Tongue (tissue), 2 donors: ENCODE data around the gene CRACDL. TPM values are rescaled to one million over a fixed set of nuclear protein-coding genes. Genes with fewer than 3 reads are reported as not detected.
A peak's percentile ranks its signal among the peaks of the same experiment; 100 is the strongest.
"Not testable (repeated sequence)": the region's sequence is repeated elsewhere in the genome, so short reads cannot be mapped to it uniquely, and the experiment has no call there.

ENCODE experiments used
- DNase-seq: peaks from one replicate; pipeline ENCODE4 v3.0.0-alpha.2; 2015
- total RNA-seq: library from RNA; depleted of rRNA; stranded (reverse); fragments of >200 nt; gene quantifications from one replicate; pipeline ENCODE4 v1.2.3, GENCODE V29; 2014

CRACDL gene
- total RNA-seq, 1 donor from 2014 or later: 5.7 TPM

DNA sequence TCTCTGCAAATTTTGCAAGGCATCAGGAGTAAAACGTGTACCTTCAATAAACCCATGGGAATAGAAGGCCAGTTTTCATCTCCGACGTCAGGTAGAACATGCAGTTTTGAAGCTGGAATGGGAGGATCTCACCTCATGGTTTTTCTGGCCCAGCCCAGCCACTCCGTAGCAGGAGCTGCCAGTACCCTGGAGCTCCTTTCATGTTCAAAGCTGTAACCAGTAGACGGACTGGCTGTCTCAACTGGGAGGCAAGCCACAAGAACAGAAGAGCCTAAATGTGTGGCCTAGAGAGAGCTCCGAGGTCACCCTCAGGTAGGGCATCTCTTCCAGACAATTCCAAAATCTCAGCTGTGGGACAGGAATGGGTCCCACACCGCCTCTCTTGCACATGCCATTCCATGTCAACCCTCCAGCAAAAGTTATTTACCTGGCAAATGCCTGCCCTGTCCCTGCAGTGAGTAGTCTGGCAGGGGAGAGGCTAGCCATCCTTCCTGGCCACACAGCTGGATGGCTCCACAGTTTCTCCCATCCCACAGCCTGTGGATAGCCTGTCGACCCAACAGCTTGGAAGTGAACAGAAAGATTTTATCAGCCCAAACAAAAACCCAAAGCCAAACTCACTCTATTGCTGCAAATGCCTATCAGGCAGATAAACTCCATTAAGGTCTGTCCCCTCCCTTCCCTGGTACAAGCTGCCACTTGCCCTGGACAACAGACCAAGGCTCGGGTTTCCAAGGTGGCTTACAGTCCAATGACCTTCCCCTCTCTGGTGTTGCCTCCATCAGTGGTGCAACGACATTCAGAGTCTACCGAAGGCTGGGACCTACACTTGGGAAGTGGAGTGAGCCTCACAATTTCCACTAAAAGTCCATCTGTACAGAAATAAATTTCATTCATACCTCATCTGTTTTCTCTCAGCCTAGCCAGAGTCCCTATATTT is 27.8 kb downstream of the CRACDL start:
- DNase-seq: no peak

DNA sequence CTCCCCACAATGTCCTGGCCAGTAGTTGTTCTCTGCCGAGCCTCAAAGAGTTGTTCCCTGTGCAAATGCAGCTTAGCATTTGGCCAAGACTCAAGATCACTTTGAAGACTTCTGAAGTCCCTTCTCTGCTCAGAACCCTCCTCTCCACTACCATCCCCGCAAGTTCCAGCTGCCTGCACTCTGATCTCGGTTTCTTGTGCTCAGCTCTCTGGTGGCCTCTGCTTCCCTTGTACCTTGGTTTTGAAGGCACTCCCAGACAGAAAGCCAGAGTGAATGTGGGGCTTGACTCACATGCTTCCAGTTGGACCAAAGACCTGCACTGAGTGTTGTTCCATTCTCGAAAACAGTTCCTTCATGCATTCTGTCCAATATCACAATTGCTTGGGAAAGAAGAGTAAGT is 28.6 kb downstream of the CRACDL start:
- no peak for DNase-seq

DNA sequence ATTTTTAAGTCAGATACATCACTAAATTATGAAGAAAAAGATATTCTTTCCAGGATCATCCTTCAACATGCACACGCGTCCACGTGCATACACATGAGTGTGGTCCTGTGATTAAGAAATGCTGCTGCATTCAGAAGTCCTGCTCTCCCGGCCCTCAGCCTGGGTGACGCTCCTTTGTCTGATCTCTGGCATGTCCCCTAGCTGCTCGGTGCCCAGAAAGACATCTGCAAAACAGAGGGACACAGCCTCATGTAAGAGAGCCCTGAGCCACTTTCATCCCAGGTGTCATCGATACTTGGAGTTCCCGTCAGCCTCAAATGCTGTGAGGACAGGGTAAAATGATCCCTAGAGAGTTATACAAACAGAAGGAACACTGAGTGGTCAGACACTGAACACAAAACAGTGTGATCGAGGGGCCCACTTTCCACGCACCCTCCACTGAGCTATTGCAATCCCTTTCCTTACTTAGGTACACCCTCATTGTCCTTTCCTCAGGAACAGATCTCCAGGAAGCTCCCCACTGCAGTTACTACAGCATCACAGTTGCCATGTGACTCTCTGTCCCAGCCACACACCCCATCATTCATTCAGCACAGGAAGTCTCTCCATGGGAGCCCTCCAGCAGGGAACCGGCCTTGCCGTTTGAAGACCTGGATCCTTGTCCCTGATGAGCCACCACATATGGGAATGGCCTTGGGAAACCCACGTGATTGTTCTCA is 32.1 kb downstream of the CRACDL start:
- no peak for DNase-seq

DNA sequence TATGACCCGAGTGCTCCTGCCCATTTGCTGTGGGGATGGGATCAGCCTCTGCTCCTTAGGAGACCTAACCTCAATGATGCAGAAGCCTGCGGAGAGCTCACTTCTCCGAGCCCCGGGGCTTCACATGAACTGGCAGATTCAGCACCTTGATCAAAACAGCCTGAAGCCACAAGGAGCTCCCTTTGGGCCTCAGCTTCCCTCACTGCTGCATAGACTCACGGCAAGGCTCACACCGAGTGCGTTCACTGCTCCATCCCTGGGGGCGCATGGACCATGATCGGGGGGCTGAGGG is 33.0 kb downstream of the CRACDL start:
- DNase-seq: no peak

DNA sequence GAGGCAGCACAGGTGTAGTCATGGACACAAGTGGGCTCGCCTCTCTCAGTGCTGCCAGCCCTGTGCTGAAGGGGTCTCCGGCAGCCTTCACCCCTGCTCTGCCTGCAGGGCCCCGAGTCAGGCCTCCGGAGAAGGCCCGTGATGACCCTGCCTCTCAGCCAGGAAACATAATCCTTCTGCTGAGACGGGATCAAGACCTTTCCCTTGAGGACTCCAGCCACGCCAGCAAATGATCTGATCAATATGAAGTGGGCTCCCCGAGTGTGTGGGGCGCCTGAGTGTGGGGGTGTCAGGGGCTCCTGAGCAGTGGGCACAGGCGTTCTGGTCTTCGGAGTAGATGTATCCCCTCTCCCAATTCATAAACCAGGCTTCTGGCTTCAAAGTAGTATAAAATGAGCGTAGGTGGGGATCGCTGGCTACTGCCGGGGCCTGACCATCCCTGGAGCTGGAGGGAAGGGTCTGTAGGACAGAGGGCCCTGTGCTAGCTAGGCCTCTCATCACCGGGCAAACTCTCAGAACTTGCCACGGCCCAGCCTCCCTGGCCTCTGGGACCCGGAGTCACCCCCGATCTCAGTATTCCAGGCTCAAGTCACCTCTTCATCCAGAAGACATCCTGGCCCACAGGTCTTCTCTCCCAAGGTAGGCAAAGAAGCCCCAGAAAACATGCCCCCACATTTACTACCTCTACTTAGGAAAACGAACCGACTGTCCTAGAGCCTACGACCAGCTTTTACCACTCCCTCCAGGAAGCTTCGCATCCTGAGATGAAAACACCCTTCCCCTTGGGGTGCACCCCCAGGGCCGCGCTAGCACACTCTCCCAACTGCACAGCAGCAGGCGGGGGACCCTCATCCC is 33.6 kb downstream of the CRACDL start:
- no peak for DNase-seq

DNA sequence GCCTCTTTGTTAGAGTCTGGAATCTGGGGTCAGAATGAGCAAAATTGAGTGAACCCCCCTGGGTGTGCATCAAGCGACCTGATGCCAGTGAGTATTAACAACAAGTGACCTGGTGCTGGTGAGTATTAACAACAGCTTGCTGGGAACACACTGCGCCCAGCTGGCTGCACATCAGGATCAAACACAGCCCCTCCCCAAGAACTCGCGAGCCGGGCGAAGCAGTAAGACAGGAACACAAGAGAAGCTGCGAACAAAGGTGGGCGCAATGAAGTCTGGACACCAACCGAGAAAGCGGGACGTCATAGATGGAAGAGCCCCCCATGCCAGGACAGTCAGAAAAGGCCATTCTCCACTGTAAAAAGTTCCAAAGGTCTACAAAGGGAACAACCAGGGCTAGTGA is 34.3 kb downstream of the CRACDL start:
- no peak for DNase-seq

DNA sequence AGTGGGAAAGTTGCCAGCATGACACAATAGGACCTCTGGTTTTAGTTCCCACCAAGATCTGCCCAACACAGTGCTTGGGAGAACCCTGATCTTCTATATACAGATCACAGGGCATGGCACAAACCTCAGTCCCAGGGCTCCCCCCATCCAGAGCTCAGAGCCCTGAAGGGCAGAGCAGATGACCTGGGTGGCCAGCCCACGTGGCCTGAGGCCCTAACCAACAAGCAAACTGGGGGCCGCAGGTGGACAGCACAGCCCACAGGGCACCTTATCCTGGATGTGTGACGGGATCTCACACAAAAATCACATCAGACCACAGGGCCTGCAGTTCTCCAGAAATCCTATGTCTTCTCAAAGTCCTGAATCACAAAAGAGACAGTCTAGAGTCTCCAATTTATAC is 34.7 kb downstream of the CRACDL start:
- no peak for DNase-seq

DNA sequence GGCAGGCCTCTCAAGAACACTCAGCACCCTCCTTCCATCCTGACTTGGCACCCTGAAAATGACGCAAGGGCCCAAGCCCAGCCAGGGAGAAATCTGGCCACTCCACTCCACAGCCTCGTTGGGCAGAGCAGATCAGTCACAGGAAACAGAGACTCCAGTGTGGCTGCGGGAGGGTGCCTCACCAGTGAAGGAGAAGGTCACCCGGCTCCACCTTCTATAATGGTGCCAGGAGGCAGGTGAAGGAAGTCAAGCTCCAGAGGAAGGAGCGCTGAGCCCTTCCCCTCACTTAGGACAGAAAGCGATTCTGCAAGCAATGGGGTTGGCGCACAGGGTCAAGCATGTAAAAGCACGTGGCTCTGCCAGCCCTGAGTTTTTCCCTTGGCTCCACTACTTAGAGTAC is 35.3 kb downstream of the CRACDL start:
- no peak for DNase-seq

DNA sequence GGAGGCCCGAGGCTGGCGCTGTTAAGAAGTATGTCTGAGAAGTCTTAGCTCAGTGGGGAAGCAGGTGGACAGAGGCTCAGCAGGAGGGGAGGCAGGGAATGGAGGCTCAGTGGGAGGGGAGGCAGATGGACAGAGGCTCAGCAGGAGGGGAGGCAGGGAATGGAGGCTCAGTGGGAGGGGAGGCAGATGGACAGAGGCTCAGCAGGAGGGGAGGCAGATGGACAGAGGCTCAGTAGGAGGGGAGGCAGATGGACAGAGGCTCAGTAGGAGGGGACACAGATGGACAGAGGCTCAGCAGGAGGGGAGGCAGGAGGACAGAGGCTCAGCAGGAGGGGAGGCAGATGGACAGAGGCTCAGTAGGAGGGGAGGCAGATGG is 36.3 kb downstream of the CRACDL start:
- DNase-seq: not testable (repeated sequence)

DNA sequence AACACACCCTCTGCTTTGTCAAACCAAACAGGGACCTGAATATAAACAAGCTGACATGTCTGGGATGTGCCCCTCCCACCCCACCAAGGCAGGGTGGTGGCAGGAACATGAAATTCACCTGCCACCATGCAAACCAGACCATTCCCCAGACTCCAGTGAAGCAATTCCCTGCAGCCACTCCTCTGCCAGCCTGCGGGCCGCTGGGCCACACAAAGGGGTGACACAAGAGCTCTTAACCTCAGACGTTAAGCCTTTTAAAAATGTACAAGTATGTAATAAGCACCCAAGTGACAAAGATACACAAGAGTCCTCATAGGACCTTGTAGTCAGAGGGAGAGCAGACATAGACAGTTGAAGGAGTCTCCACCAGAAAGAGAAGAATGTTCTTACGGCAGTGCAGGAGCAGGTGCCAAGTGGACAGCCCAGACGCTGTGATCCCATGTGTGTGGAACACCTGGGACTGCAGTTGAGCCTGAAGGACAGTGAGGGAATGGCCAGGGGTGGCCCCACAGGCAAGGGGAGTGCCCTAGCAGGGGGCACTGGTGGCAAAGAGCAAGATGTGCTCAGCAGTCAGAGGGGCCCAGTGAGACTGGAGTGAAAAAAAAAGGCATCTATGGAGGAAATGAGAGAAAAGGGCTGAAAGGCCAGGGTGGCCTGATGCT is 36.9 kb downstream of the CRACDL start:
- no peak for DNase-seq

DNA sequence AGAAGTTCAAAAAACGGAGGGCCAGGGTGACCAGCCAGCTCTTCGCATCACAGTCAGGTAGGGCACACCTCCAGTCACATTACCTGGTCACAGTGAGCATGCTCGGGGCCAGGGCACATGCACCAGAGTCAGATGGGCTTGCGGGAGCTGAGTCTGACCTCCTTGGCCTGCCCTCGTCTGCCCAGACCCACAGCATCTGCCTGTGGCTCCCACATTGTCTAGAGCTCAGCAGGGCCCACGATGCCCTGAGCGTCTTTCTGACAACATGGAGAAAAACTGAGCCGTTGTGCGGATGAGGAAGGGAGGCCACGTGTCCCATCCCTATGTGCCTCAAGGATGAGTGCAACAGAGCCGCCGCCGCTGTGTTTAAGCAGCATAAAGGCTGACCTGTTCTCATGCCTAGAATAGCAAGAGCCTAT is 37.6 kb downstream of the CRACDL start:
- DNase-seq: no peak

DNA sequence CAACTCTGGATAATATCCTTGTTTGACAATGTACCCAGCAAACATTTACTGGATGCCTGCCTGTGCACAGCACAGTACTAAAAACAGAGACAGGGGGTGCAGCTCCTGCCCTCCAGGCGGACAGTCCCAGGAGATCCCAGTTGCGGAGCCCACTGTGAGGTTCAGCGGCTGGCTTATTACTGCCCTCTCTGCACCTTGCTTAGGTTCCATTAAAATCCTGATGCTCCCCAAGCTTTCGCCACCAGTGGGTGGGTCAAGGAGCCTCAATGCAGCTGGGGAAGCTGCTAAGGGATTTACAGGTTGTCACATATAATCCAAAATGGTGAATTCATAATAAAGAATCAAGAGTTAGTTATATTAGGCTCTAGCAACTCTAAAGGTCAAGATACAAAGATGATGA is 38.3 kb downstream of the CRACDL start:
- no peak for DNase-seq

DNA sequence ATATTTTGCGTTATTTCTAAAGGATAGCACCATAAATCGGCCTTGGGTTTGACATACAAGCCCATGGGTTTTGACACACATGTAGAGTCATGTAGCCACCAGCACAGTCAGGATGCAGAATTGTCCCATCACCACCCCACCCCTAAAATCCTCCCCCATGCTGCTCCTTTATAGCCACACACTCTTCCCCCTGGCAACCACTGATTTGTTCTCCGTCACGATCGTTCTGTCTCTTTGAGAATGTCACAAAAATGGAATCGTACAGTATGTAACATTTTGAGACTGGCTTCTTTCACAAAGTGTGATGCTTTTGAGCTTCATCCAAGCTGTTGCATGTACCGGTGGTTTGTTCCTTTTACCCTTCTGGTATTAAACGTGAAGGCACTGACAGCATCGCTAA is 39.1 kb downstream of the CRACDL start:
- DNase-seq: no peak

DNA sequence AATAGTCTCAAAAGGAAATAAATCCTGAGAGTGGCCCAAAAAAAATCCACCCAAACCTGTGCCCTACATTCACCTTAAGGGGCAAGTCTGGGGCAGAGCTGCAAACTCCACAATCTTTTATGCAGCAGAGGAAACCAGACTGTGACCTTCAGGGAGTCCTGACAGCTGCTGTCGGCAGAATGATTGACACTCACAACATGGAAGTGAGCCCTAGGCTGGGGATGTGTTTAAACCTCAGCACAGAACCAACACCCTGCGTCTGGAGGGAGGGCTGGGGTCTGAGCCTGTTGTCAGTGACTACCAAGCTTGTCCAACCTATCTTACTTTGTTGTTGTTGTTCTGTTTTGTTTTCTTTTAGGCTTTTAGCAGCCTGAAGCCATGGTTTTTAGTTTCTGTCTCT is 39.6 kb downstream of the CRACDL start:
- DNase-seq: peak; percentile 47

DNA sequence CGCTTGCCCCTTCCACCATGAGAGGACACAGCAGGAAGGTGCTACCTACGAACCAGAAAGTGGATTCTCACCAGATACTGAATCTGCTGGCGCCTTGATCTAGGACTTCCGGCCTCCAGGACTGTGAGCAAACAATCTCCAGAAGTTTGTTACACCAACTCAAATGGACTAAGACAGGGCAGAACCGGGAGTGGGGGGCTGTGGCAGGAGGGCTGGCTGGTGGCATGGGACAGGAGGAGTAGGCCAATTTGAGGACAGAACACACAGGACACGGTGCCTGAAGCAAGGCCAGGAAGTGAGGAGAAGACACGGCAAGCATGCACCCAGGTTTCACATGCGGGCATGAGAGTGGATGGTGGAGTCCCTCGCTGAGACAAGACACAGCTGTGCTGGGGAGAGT is 40.1 kb downstream of the CRACDL start:
- no peak for DNase-seq

DNA sequence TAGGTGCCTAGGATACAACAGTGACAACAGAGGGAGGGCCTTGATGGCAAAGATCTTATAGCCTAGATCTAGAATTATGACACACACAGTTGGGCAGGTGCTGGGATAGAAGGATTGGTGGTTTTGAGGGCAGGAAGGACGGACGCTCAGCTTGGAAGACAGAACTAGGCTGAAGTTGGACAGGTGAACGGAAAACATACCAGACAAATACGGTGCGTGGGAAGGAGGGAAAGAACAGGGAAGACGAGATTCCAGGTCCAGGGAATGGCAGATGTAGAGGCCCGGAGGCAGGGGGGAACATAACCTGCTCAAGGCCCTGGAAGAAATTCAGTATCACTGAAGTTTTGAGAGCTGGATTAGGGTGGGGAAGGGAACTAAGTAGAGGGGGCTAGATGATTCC is 40.8 kb downstream of the CRACDL start:
- no peak for DNase-seq

DNA sequence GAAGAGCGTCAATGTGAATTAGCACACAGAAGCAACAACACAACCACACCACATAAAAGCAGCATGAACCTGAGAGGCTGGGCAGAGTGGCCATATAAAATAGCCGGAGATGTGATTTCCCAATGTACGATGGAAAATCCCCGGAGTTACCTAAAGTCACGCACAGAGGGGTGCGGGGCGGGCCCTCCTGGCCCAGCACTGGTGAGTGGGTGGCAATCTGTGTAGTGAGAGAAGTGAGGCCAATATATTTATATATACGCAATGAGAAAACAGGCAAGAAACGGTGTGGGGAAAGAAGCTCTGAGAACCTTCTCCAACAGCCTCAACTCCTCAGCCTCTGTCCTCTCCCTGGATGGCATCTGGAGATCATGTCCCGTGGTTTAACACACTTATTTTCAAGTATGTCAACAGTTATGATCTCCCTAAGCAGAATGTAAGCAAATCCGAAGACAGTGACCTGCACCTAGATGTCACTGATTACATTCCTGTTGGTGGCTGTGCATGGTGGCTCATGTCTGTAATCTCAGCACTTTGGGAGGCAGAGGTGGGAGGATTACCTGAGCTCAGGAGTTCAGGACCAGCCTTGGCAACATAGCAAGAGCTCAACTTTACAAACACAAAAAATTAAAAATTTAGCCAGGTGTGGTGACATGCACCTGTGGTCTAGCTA is 41.6 kb downstream of the CRACDL start:
- no peak for DNase-seq

DNA sequence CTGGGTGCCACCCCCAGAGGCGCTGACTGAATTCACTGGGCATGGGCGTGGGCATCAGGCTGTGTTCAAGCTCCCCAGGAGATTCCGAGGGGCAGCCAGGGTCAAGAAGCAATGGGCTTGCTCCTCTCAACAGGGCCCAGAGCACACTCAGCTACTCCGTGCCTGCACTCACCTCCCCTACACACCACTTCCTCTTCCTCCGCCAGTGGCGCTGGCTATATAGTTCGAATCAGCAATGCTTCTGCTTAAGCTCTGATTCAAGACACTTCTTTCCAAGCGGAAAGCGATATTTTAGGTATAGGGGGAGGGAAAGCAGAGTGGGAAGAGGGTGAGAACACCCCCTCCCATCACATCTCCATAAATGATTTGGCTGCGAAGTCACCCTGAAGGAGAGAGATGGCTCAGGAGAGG is 42.1 kb downstream of the CRACDL start:
- no peak for DNase-seq

DNA sequence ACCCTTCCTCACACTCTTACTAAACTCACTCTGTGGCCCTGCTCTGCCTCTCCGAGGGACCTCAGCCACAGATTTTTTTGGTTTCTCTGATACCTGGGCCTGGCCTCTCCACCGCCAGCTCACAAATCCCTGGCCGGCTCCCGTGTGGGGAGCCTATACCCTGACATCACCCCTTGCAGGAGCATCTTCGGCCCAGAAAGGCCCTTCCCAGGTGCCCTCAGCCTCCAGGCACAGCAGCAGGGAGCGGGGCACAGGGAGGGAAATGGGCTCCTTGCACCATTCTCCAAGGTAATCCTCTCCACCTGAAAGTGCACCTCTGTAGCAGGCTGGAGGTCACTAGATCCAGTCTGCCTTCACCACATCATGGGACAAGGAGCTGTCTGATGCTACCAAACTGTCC is 43.2 kb downstream of the CRACDL start:
- DNase-seq: no peak

DNA sequence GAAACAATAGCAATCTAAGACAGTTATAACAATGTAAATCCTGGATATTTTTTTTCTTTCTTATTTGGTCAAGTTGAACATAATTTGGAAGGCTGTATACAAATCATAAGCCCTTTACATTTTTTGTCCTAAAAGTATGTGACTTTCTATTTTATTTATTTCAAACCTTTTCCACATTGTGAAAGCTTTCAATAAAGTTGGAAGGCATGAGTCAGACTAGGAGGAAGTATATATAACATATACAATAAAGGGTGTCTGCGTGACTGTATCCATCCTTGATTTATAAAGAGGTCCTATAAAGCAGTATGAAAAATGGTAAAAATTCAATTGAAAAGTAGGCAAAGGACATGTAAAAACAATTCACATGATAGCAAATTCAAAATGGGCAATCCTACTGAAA is 44.4 kb downstream of the CRACDL start:
- DNase-seq: no peak

DNA sequence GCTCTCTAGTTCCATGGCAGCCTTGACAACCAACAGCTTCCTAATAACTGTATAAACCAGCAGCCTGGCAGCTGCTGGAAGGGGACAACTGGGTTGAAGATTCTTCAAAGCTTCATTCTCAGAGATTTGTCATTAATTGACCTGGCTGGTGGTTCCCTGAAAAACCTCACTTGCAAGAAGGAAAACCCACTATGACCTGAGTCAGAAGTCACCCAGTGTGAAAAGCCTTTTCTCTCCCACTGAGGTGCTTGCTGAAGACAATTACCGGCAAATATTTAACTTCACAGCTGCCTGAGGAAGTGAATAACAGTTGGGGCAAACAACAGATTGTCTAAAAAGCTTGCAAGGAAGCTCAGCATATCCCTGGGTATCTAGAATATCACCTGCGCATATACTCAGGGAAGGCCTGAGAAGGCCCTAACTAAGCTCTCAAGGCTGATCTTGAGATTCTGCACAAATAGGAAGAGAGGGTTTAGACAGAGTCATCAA is 49.9 kb downstream of the CRACDL start:
- DNase-seq: no peak

DNA sequence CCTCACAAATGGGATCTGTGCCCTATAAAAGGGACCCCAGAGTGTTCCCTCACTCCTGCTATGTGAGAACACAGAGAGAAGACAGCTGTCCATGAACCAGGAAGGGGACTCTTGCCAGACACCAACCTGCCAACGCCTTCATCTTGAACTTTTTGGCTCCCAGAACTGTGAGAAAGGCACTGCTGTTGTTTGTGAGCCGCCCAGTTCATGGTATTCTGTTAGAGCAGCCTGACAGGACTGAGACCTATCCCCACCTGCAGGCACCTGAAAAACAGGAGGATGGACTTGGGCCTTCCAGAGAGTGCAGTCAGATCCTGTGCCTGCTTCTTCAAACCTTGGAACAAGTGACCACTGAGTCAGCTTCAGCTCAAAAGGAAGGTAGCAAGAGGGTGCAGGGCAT is 51.4 kb downstream of the CRACDL start:
- no peak for DNase-seq
